ENCODE data around the gene SLC46A2. TPM values are rescaled to one million over a fixed set of nuclear protein-coding genes. Genes with fewer than 3 reads are reported as not detected.

Gene SLC46A2
- total RNA-seq, 1 donor from 2014 or later: not detected

DNA sequence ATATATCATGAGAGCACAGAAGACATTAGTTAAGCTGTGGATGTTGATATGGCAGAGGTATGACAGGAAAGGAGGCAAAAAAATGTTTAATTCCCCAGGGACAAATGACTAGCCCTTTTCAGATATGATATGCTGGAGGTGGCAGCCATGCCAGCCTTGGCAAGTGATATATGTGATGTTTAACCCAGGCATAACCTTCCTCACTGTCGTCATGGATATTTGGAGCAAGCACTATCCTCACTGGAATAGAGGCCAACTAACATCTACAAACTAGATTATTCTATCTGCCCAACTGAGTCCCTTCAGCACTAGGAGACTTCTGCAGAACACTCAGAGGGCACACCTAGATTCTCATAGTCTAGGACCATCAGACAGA, 27.3 kb upstream of the SLC46A2 start:
- H3K9me3 ChIP-seq (ENCODE audit: insufficient read depth, low read depth, low read length): no peaks in the 10 kb centered on the region
- FAIRE-seq: no peak
- no peaks in the 10 kb centered on the region for H3K36me3 ChIP-seq (ENCODE audit: insufficient read depth, low read length)
- Mint-ChIP-seq H3K36me3 (ENCODE audit: low read depth, unreplicated experiment) (no peaks in the 10 kb centered on the region), H3K4me1 (ENCODE audit: low read depth, unreplicated experiment) (no peaks in the 10 kb centered on the region), H3K27ac (ENCODE audit: unreplicated experiment) (no peak overlapping the region), H3K9me3 (ENCODE audit: unreplicated experiment) (peaks cover 8% of the 10 kb centered on the region), H3K4me3 (ENCODE audit: unreplicated experiment) (no peak overlapping the region), H3K27me3 (ENCODE audit: low read depth, unreplicated experiment) (peaks cover 19% of the 10 kb centered on the region)
- no peak overlapping the region for H3K4me2 ChIP-seq (ENCODE audit: low read length)
- no peak overlapping the region for H3K9ac ChIP-seq (ENCODE audit: low read length)
- no peak overlapping the region for H2AFZ ChIP-seq (ENCODE audit: low read depth, low read length)
- no peak overlapping the region for H3K4me3 ChIP-seq (ENCODE audit: insufficient read depth, low read depth, low read length)
- peaks cover 14% of the 10 kb centered on the region for H3K27me3 ChIP-seq (ENCODE audit: insufficient read depth, low read length)
- no peaks in the 10 kb centered on the region for H3K79me2 ChIP-seq (ENCODE audit: insufficient read depth, low read length)
- TF ChIP-seq, protein P1, sequence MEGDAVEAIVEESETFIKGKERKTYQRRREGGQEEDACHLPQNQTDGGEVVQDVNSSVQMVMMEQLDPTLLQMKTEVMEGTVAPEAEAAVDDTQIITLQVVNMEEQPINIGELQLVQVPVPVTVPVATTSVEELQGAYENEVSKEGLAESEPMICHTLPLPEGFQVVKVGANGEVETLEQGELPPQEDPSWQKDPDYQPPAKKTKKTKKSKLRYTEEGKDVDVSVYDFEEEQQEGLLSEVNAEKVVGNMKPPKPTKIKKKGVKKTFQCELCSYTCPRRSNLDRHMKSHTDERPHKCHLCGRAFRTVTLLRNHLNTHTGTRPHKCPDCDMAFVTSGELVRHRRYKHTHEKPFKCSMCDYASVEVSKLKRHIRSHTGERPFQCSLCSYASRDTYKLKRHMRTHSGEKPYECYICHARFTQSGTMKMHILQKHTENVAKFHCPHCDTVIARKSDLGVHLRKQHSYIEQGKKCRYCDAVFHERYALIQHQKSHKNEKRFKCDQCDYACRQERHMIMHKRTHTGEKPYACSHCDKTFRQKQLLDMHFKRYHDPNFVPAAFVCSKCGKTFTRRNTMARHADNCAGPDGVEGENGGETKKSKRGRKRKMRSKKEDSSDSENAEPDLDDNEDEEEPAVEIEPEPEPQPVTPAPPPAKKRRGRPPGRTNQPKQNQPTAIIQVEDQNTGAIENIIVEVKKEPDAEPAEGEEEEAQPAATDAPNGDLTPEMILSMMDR (IDR thresholded peaks at IDR 0.05; ENCODE audit: insufficient read depth, low read depth, low read length): no peak
- no peak for TF ChIP-seq EZH2 (IDR thresholded peaks at IDR 0.05; ENCODE audit: insufficient read depth, low read length)
- DNase-seq (ENCODE audit: low read depth): no peak
- no peaks in the 10 kb centered on the region for H3K4me1 ChIP-seq (ENCODE audit: insufficient read depth, low read length)
- H3K27ac ChIP-seq (ENCODE audit: low read depth, low read length): no peak overlapping the region
- H4K20me1 ChIP-seq (ENCODE audit: insufficient read depth, low read length): no peaks in the 10 kb centered on the region

DNA sequence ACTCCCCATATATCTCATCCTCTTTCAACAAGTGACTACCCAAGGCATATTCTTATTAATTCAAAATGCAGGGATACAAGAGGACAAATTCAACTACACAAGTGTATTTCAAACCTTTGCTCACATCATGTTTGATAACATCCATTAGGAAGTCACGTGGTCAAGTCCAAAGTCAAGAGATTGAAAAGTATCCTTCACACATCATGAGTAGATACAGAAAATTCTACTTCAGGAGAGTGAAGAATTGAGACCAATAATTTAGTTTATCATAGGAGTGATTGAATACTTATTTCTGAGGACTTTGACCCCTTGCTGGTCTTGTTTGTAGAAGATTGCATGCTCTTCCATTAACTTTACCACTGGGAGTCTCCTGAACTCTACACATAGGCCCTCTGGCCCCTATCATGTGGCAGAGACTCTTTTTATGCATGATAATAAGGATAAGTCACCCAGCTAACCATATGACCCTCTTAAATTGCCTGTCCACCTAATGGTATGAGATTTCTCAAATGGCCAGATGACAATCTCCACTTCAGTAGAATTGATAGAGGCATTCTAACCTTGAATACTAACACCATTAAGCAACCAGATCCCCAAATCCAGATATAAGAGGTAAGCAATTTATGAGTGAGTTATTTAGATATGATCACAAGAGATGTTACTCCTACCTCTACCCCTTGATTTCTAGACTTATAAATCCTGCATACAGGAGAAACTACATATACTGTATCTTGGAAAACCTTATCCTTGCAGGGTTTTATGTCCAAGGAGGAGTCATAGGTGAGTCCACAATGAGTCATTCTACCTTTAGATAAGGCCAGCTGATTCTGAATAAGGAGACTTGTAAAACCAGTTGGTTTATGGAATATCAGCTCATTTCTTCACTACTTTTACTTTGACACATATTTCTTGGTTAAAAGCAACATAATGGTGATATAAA, 26.6 kb upstream of the SLC46A2 start:
- Histone ChIP-seq H2AFZ (ENCODE audit: low read depth, low read length) (no peak overlapping the region), H3K79me2 (ENCODE audit: insufficient read depth, low read length) (no peaks in the 10 kb centered on the region), H3K27ac (ENCODE audit: low read depth, low read length) (no peak overlapping the region), H3K4me1 (ENCODE audit: insufficient read depth, low read length) (no peaks in the 10 kb centered on the region), H4K20me1 (ENCODE audit: insufficient read depth, low read length) (no peaks in the 10 kb centered on the region), H3K9ac (ENCODE audit: low read length) (no peak overlapping the region), H3K4me3 (ENCODE audit: insufficient read depth, low read depth, low read length) (no peak overlapping the region), H3K9me3 (ENCODE audit: insufficient read depth, low read depth, low read length) (no peaks in the 10 kb centered on the region), H3K36me3 (ENCODE audit: insufficient read depth, low read length) (no peaks in the 10 kb centered on the region), H3K27me3 (ENCODE audit: insufficient read depth, low read length) (peaks cover 14% of the 10 kb centered on the region), H3K4me2 (ENCODE audit: low read length) (no peak overlapping the region)
- Mint-ChIP-seq H3K27ac (ENCODE audit: unreplicated experiment) (no peak overlapping the region), H3K36me3 (ENCODE audit: low read depth, unreplicated experiment) (no peaks in the 10 kb centered on the region), H3K27me3 (ENCODE audit: low read depth, unreplicated experiment) (peaks cover 19% of the 10 kb centered on the region), H3K4me3 (ENCODE audit: unreplicated experiment) (no peak overlapping the region), H3K9me3 (ENCODE audit: unreplicated experiment) (peaks cover 10% of the 10 kb centered on the region), H3K4me1 (ENCODE audit: low read depth, unreplicated experiment) (no peaks in the 10 kb centered on the region)
- FAIRE-seq (no peak), DNase-seq (ENCODE audit: low read depth) (no peak)
- TF ChIP-seq, protein P1 (IDR thresholded peaks at IDR 0.05; ENCODE audit: insufficient read depth, low read depth, low read length): no peak
- TF ChIP-seq EZH2 (IDR thresholded peaks at IDR 0.05; ENCODE audit: insufficient read depth, low read length): no peak

DNA sequence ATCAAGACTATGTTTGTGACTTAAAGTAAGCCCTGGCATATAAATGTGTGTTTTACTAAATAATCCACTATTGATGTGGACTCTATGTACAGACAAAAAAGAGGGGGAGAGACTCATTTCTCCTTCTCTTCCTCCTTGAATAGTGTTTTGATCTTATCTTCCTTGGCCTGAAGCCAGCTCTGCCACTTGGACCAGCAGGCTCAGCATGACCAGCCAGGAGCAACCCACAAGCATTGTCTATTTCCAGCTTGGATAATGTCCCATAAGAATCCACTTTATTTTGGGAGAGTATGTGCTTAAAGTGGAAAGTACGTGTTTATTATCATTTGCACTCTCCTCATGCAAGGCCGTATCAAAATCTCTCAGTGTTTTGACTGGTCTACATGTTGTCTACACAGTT, 23.8 kb upstream of the SLC46A2 start:
- Histone ChIP-seq H3K4me1 (ENCODE audit: insufficient read depth, low read length) (no peaks in the 10 kb centered on the region), H3K9ac (ENCODE audit: low read length) (no peak overlapping the region), H3K79me2 (ENCODE audit: insufficient read depth, low read length) (no peaks in the 10 kb centered on the region), H2AFZ (ENCODE audit: low read depth, low read length) (no peak overlapping the region), H3K4me3 (ENCODE audit: insufficient read depth, low read depth, low read length) (no peak overlapping the region), H4K20me1 (ENCODE audit: insufficient read depth, low read length) (no peaks in the 10 kb centered on the region), H3K27me3 (ENCODE audit: insufficient read depth, low read length) (peaks cover 15% of the 10 kb centered on the region), H3K9me3 (ENCODE audit: insufficient read depth, low read depth, low read length) (no peaks in the 10 kb centered on the region), H3K4me2 (ENCODE audit: low read length) (no peak overlapping the region), H3K27ac (ENCODE audit: low read depth, low read length) (no peak overlapping the region), H3K36me3 (ENCODE audit: insufficient read depth, low read length) (no peaks in the 10 kb centered on the region)
- DNase-seq (ENCODE audit: low read depth): no peak
- no peaks in the 10 kb centered on the region for H3K4me1 Mint-ChIP-seq (ENCODE audit: low read depth, unreplicated experiment)
- H3K27ac Mint-ChIP-seq (ENCODE audit: unreplicated experiment): no peak overlapping the region
- peaks cover 17% of the 10 kb centered on the region for H3K9me3 Mint-ChIP-seq (ENCODE audit: unreplicated experiment)
- no peak overlapping the region for H3K4me3 Mint-ChIP-seq (ENCODE audit: unreplicated experiment)
- H3K27me3 Mint-ChIP-seq (ENCODE audit: low read depth, unreplicated experiment): peaks cover 13% of the 10 kb centered on the region
- no peak for FAIRE-seq
- no peaks in the 10 kb centered on the region for H3K36me3 Mint-ChIP-seq (ENCODE audit: low read depth, unreplicated experiment)
- TF ChIP-seq, protein P1 (IDR thresholded peaks at IDR 0.05; ENCODE audit: insufficient read depth, low read depth, low read length): no peak
- no peak for TF ChIP-seq EZH2 (IDR thresholded peaks at IDR 0.05; ENCODE audit: insufficient read depth, low read length)
